Measurements from ENCODE around the gene GPC1.

GRCh38 chr2:240451791-240452461 lies 16.5 kb downstream of the GPC1 start:
- TF ChIP-seq POLR2AphosphoS5 (IDR thresholded peaks at IDR 0.05; ENCODE audit: low read depth, low read length) (no peak), ZBTB33 (IDR thresholded peaks at IDR 0.05; ENCODE audit: borderline replicate concordance, low read depth) (no peak), RXRA (IDR thresholded peaks at IDR 0.05; ENCODE audit: borderline replicate concordance, low read depth) (no peak), EZH2phosphoT487 (IDR thresholded peaks at IDR 0.05; ENCODE audit: borderline replicate concordance, low read depth) (no peak), CTCF (IDR thresholded peaks at IDR 0.05) (no peak), MEF2A (IDR thresholded peaks at IDR 0.05; ENCODE audit: borderline replicate concordance, low read depth) (no peak), RFX5 (IDR thresholded peaks at IDR 0.05; ENCODE audit: low read length) (no peak), FOXJ3 (CRISPR knock-in tag; IDR thresholded peaks at IDR 0.05) (no peak), USF2 (IDR thresholded peaks at IDR 0.05; ENCODE audit: borderline replicate concordance, low read depth, low read length) (no peak)

All from SK-N-SH (cell line).